Keratinocyte (primary cell): ENCODE measurements around the gene UPB1. TPM values are rescaled to one million over a fixed set of nuclear protein-coding genes. Genes with fewer than 3 reads are reported as not detected.

Source experiments
- DNase-seq: peaks from one replicate; pipeline ENCODE4 v3.0.0-alpha.2; 2011; ENCODE audit warnings: low read depth, missing footprints, low spot score
- FAIRE-seq: peaks from 2 replicates; lab custom pipeline; 2011; peaks lifted over from hg19 to GRCh38; lab: Jason Lieb, UNC
- H2AFZ ChIP-seq: 2 replicates; pipeline ENCODE4 v1.6.0; 2012; ENCODE audit warnings: low read length, control low read depth, inconsistent platforms; ENCODE audit not compliant: control insufficient read depth
- H3K27ac ChIP-seq: 2 replicates; pipeline ENCODE4 v1.5.1; 2011; ENCODE audit warnings: low read length; ENCODE audit not compliant: control insufficient read depth, insufficient read depth
- H3K27me3 ChIP-seq: 3 replicates; pipeline ENCODE4 v1.6.0; 2011; ENCODE audit warnings: low read length; ENCODE audit not compliant: control insufficient read depth, insufficient read depth; ENCODE audit errors: extremely low read depth
- H3K36me3 ChIP-seq, 2 experiments: 2 replicates in 1 of 2; 3 replicates in 1 of 2; pipeline ENCODE4 v1.5.1; 2011; ENCODE audit warnings: low read length in 2 of 2, mild to moderate bottlenecking in 1 of 2; ENCODE audit not compliant: control insufficient read depth in 2 of 2, insufficient read depth in 2 of 2; ENCODE audit errors: extremely low read depth in 1 of 2
- H3K4me1 ChIP-seq: 3 replicates; pipeline ENCODE4 v1.5.1; 2011; ENCODE audit warnings: low read length; ENCODE audit not compliant: control insufficient read depth, insufficient read depth; ENCODE audit errors: extremely low read depth
- H3K4me2 ChIP-seq: 3 replicates; pipeline ENCODE4 v1.6.0; 2011; ENCODE audit warnings: low read depth, low read length; ENCODE audit not compliant: control insufficient read depth, insufficient read depth; ENCODE audit errors: extremely low read depth
- H3K4me3 ChIP-seq, 3 experiments: fragments of 200-600 bp in 1 of 3; sonication (generic) in 1 of 3; 2 replicates in 2 of 3; 3 replicates in 1 of 3; pipeline ENCODE4 v1.5.1; 2011 to 2016; ENCODE audit warnings: low read length in 3 of 3, mild to moderate bottlenecking in 3 of 3, control low read depth in 2 of 3, inconsistent platforms in 1 of 3, low read depth in 1 of 3, mixed read lengths in 1 of 3, mixed run types in 1 of 3, moderate library complexity in 1 of 3; ENCODE audit not compliant: control insufficient read depth in 2 of 3, insufficient read depth in 2 of 3; ENCODE audit errors: extremely low read depth in 1 of 3
- H3K79me2 ChIP-seq: 2 replicates; pipeline ENCODE4 v1.6.0; 2012; ENCODE audit warnings: low read length; ENCODE audit not compliant: control insufficient read depth, insufficient read depth
- H3K9ac ChIP-seq: 3 replicates; pipeline ENCODE4 v1.6.0; 2011; ENCODE audit warnings: low read length; ENCODE audit not compliant: control insufficient read depth, insufficient read depth; ENCODE audit errors: extremely low read depth
- H3K9me1 ChIP-seq: 3 replicates; pipeline ENCODE4 v1.6.0; 2011; ENCODE audit warnings: low read length; ENCODE audit not compliant: control insufficient read depth, insufficient read depth; ENCODE audit errors: extremely low read depth
- H3K9me3 ChIP-seq: 2 replicates; pipeline ENCODE4 v1.5.1; 2012; ENCODE audit warnings: low read depth, low read length; ENCODE audit not compliant: control insufficient read depth
- H4K20me1 ChIP-seq: 3 replicates; pipeline ENCODE4 v1.6.0; 2011; ENCODE audit warnings: low read length; ENCODE audit not compliant: control insufficient read depth, insufficient read depth; ENCODE audit errors: extremely low read depth
- CTCF ChIP-seq, 3 experiments: IDR thresholded peaks in 1 of 3; conservative IDR thresholded peaks in 1 of 3; optimal IDR thresholded peaks in 1 of 3; 2 replicates in 2 of 3; 3 replicates in 1 of 3; pipeline versions ENCODE3 to v1.5.1; 2011; ENCODE audit warnings: low read length in 3 of 3, mild to moderate bottlenecking in 3 of 3, moderate library complexity in 2 of 3, control low read depth in 1 of 3, inconsistent platforms in 1 of 3; ENCODE audit not compliant: insufficient read depth in 2 of 3; ENCODE audit errors: extremely low read depth in 1 of 3
- EZH2 ChIP-seq: IDR thresholded peaks from one replicate; pipeline ENCODE4 v1.6.1; 2012; ENCODE audit warnings: inconsistent platforms, mild to moderate bottlenecking, low read length, moderate library complexity
- dilution Hi-C: fragments of 300-500 bp; cut with MboI; formaldehyde crosslinking; loops from one replicate; pipeline ENCODE4 v1.7.0; 2020; ENCODE audit warnings: low sequenced_read_pairs; ENCODE audit not compliant: extremely low pct_ligation_motif_present
- polyA plus RNA-seq, 5 experiments: library from polyadenylated mRNA; depleted of rRNA in 3 of 5; stranded (reverse) in 3 of 5; stranded (forward) in 1 of 5; unstranded in 1 of 5; fragments of >200 nt; gene quantifications; 1 replicate in 1 of 5; 2 replicates in 3 of 5; 3 replicates in 1 of 5; pipeline versions ENCODE4 v1.2.1 to v1.2.3, GENCODE V29; 2011 to 2012; ENCODE audit warnings: missing spikeins in 2 of 5, low read depth in 1 of 5, low replicate concordance in 1 of 5

The UPB1 gene
- polyA plus RNA-seq, 1 donor (not counting 4 experiments of a cell fraction or from before 2014, with no cell fraction given): not detected

GRCh38 chr22:24518771-24519485 is 23.8 kb downstream of the UPB1 start:
- Histone ChIP-seq H3K9me3 (no peaks in the 10 kb centered on the region), H3K79me2 (no peaks in the 10 kb centered on the region), H3K9me1 (no peaks in the 10 kb centered on the region), H3K4me3 (no peak overlapping the region), H3K27me3 (peaks cover 17% of the 10 kb centered on the region), H3K4me2 (no peak overlapping the region), H3K9ac (no peak overlapping the region), H3K27ac (no peak overlapping the region), H4K20me1 (no peaks in the 10 kb centered on the region), H3K36me3 (no peaks in the 10 kb centered on the region), H2AFZ (no peak overlapping the region), H3K4me1 (peaks cover 10% of the 10 kb centered on the region)
- dilution Hi-C loops: no loop called here
- no peak for FAIRE-seq
- no peak for TF ChIP-seq EZH2
- no peak for TF ChIP-seq CTCF (optimal IDR thresholded peaks at IDR 0.05 in 1 of 3, IDR thresholded peaks at IDR 0.05 in 1 of 3, conservative IDR thresholded peaks at IDR 0.05 in 1 of 3; ENCODE audit: extremely low read depth in 1 of 3, insufficient read depth in 2 of 3, low read length in 3 of 3)
- no peak for DNase-seq

DNA sequence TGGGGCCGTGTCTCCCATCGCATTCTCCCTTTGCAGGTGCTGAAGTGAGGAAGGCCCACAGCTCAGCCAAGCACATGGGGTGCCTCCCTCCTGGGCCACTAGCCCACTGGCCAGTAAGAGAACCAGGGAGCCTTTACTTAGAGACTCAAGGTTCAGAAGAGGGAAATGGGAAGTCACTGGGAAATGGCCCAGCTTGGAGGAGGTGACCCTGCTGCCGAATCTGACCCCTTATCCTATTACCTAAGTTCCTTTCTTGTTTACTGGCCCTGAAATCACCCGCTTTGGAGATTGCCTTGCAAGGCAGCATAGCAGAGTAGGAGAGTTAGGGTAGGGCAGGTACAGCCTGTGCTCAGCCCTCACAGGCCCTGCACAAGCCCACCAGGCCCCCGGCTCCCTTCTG is 24.4 kb downstream of the UPB1 start:
- H3K9me3 ChIP-seq: no peaks in the 10 kb centered on the region
- H3K79me2 ChIP-seq: no peaks in the 10 kb centered on the region
- FAIRE-seq (no peak), DNase-seq (no peak)
- peaks cover 10% of the 10 kb centered on the region for H3K4me1 ChIP-seq
- no peak overlapping the region for H3K4me2 ChIP-seq
- dilution Hi-C loops: no loop called here
- H3K9ac ChIP-seq: no peak overlapping the region
- H3K9me1 ChIP-seq: no peaks in the 10 kb centered on the region
- peaks cover 14% of the 10 kb centered on the region for H3K27me3 ChIP-seq
- no peak for TF ChIP-seq EZH2
- no peak for TF ChIP-seq CTCF (optimal IDR thresholded peaks at IDR 0.05 in 1 of 3, IDR thresholded peaks at IDR 0.05 in 1 of 3, conservative IDR thresholded peaks at IDR 0.05 in 1 of 3; ENCODE audit: extremely low read depth in 1 of 3, insufficient read depth in 2 of 3, low read length in 3 of 3)
- no peak overlapping the region for H3K27ac ChIP-seq
- no peak overlapping the region for H3K4me3 ChIP-seq
- H3K36me3 ChIP-seq: no peaks in the 10 kb centered on the region
- H2AFZ ChIP-seq: no peak overlapping the region
- H4K20me1 ChIP-seq: no peaks in the 10 kb centered on the region
